MCF 10A (cell line): Measurements from ENCODE around the gene UFSP1. TPM values are rescaled to one million over a fixed set of nuclear protein-coding genes. Genes with fewer than 3 reads are reported as not detected.
"Not testable (repeated sequence)": the region's sequence is repeated elsewhere in the genome, so short reads cannot be mapped to it uniquely, and the experiment has no call there.

Experiments used
- Bru-seq: library from RNA; stranded (reverse); fragments of 400-500 nt; gene quantifications from one replicate; lab custom pipeline; 2021; lab: Mats Ljungman, UMichigan
- BruChase-seq, 2 experiments: library from RNA; stranded (reverse); fragments of 400-500 nt; gene quantifications; one replicate each; lab custom pipeline; 2021; lab: Mats Ljungman, UMichigan
- BruUV-seq: library from RNA; stranded (reverse); fragments of 400-500 nt; replicated peaks from 2 replicates; lab custom pipeline; 2021; lab: Mats Ljungman, UMichigan
- CTCF ChIA-PET: fragments of 300-600 bp; sonication (Branson Sonifier 250); formaldehyde crosslinking; extraction: SDS; loops from one replicate; lab custom pipeline; 2021; ENCODE audit warnings: antibody characterized with exemption, inconsistent platforms; lab: Yijun Ruan, JAX
- POLR2A ChIA-PET: fragments of 300-600, 350-650 bp; sonication (Branson Sonifier 250); formaldehyde crosslinking; extraction: SDS; loops from one replicate; lab custom pipeline; 2020; ENCODE audit warnings: antibody characterized with exemption, inconsistent platforms; lab: Yijun Ruan, JAX
- DNase-seq: peaks from one replicate; pipeline ENCODE4 v3.0.0-alpha.2; 2018; ENCODE audit not compliant: unreplicated experiment
- H3K27ac Mint-ChIP-seq: one replicate; pipeline ENCODE4 v1.8.0; 2022; ENCODE audit warnings: mild to moderate bottlenecking, low read depth, mixed read lengths; ENCODE audit not compliant: unreplicated experiment
- H3K27me3 Mint-ChIP-seq: one replicate; pipeline ENCODE4 v1.8.0; 2022; ENCODE audit warnings: mixed read lengths; ENCODE audit not compliant: insufficient read depth, unreplicated experiment
- H3K36me3 Mint-ChIP-seq: one replicate; pipeline ENCODE4 v1.8.0; 2022; ENCODE audit warnings: mild to moderate bottlenecking, moderate library complexity, mixed read lengths; ENCODE audit not compliant: insufficient read depth, unreplicated experiment
- H3K4me1 Mint-ChIP-seq: one replicate; pipeline ENCODE4 v1.8.0; 2022; ENCODE audit warnings: mixed read lengths; ENCODE audit not compliant: insufficient read depth, unreplicated experiment
- H3K4me3 Mint-ChIP-seq: one replicate; pipeline ENCODE4 v1.8.0; 2022; ENCODE audit warnings: mild to moderate bottlenecking, moderate library complexity, mixed read lengths; ENCODE audit not compliant: unreplicated experiment
- H3K9me3 Mint-ChIP-seq: one replicate; pipeline ENCODE4 v1.8.0; 2022; ENCODE audit warnings: mixed read lengths; ENCODE audit not compliant: unreplicated experiment
- CTCF ChIP-seq: fragments of 200-600 bp; IDR thresholded peaks from one replicate; pipeline ENCODE4 v1.8.0; 2022; ENCODE audit warnings: antibody characterized with exemption, mild to moderate bottlenecking; ENCODE audit not compliant: unreplicated experiment
- intact Hi-C: fragments of 100-400 bp; cut with micrococcal nuclease; formaldehyde crosslinking; loops from 2 replicates; pipeline ENCODE4 v1.14.1; 2022
- long read RNA-seq: library from polyadenylated mRNA; stranded (forward); transcript quantifications from one replicate; pipeline ENCODE4 v2.0.0, GENCODE V29; 2022
- total RNA-seq: library from RNA; stranded (reverse); gene quantifications from 2 replicates; pipeline ENCODE4 v1.2.3, GENCODE V29; 2022

UFSP1 gene
- total RNA-seq (2.8 and 3.4 TPM in 2 replicates), Bru-seq, nascent RNA (percentile 59 among the genes with signal in this experiment), BruChase-seq, experiment 1, labeled RNA remaining after a 6-hour chase (percentile 23 among the genes with signal in this experiment), BruChase-seq, experiment 2, labeled RNA remaining after a 2-hour chase (percentile 37 among the genes with signal in this experiment)
- long read RNA-seq, partial matches to known transcripts, result 0 of 4 reads
- long read RNA-seq, other reads (novel, unspliced or antisense), result 0 of 4 reads

- H3K4me1 Mint-ChIP-seq, result peaks cover 22% of the 10 kb centered on the region
- no peak for DNase-seq
- ChIA-PET POLR2A (interaction anchor here (0.5 to 6.5 kb wide), 39 partner anchors 13 to 844 kb away, joined by 3 to 157 read pairs (median 4); partner anchors contain the start of genes EPHB4, FBXO24, FIS1 and LRCH4), CTCF (interaction anchor here (0.5 to 1.2 kb wide), 13 partner anchors 14 to 329 kb away, joined by 3 to 7 read pairs (median 3); partner anchors contain the start of genes POP7 and SLC12A9)
- no peaks in the 10 kb centered on the region for H3K27me3 Mint-ChIP-seq
- intact Hi-C loops, result no loop called here
- H3K4me3 Mint-ChIP-seq, result peak within 1 kb of the TSS; percentile 90
- H3K27ac Mint-ChIP-seq, result peak within 1 kb of the TSS; percentile 83
- TSS peak; percentile 57 for BruUV-seq
- TF ChIP-seq CTCF, result no peak
- no peaks in the 10 kb centered on the region for H3K9me3 Mint-ChIP-seq
- peaks cover 38% of the 10 kb centered on the region for H3K36me3 Mint-ChIP-seq
Observed at GRCh38 chr7:100888988-100889750, at the start of gene UFSP1. UFSP1 (minus strand) TSS chr7:100889715; CDS start chr7:100889271, 444 bp downstream.

- H3K27ac Mint-ChIP-seq, DNase-seq, H3K36me3 Mint-ChIP-seq, CTCF ChIA-PET, H3K27me3 Mint-ChIP-seq, BruUV-seq, H3K9me3 Mint-ChIP-seq, H3K4me3 Mint-ChIP-seq, intact Hi-C loops, POLR2A ChIA-PET, H3K4me1 Mint-ChIP-seq: not testable (repeated sequence)
Observed at GRCh38 chr7:100936167-100936566, 46.7 kb upstream of the UFSP1 start.

- CTCF ChIA-PET, H3K4me1 Mint-ChIP-seq, H3K27ac Mint-ChIP-seq, H3K36me3 Mint-ChIP-seq, H3K27me3 Mint-ChIP-seq, DNase-seq, H3K4me3 Mint-ChIP-seq, H3K9me3 Mint-ChIP-seq, intact Hi-C loops, BruUV-seq, POLR2A ChIA-PET: not testable (repeated sequence)
Observed at GRCh38 chr7:100935381-100935780, 45.9 kb upstream of the UFSP1 start.

GRCh38 chr7:100933734-100934133 lies 44.2 kb upstream of the UFSP1 start:
- no peak for DNase-seq
- no peaks in the 10 kb centered on the region for H3K9me3 Mint-ChIP-seq
- H3K4me1 Mint-ChIP-seq, result no peaks in the 10 kb centered on the region
- TF ChIP-seq CTCF, result no peak
- POLR2A ChIA-PET, result no interaction called here
- BruUV-seq, result no TSS peak
- H3K27me3 Mint-ChIP-seq, result no peaks in the 10 kb centered on the region
- H3K27ac Mint-ChIP-seq, result no peak overlapping the region
- no peaks in the 10 kb centered on the region for H3K36me3 Mint-ChIP-seq
- no peak overlapping the region for H3K4me3 Mint-ChIP-seq
- CTCF ChIA-PET, result no interaction called here
- intact Hi-C loops, result no loop called here

- Mint-ChIP-seq H3K27ac (no peak overlapping the region), H3K9me3 (no peaks in the 10 kb centered on the region), H3K36me3 (no peaks in the 10 kb centered on the region), H3K4me1 (no peaks in the 10 kb centered on the region), H3K4me3 (no peak overlapping the region), H3K27me3 (no peaks in the 10 kb centered on the region)
- no peak for DNase-seq
- intact Hi-C loops, result no loop called here
- ChIA-PET POLR2A (no interaction called here), CTCF (no interaction called here)
- BruUV-seq, result no TSS peak
- no peak for TF ChIP-seq CTCF
Observed at GRCh38 chr7:100929808-100930174, 40.3 kb upstream of the UFSP1 start.

GRCh38 chr7:100923616-100924015 lies 34.1 kb upstream of the UFSP1 start:
- BruUV-seq, intact Hi-C loops, CTCF ChIA-PET, H3K9me3 Mint-ChIP-seq, H3K4me3 Mint-ChIP-seq, POLR2A ChIA-PET, H3K27ac Mint-ChIP-seq, DNase-seq, H3K36me3 Mint-ChIP-seq, H3K4me1 Mint-ChIP-seq: not testable (repeated sequence)
- peaks cover 43% of the 10 kb centered on the region for H3K27me3 Mint-ChIP-seq
